ENCODE measurements around the gene ASGR2. TPM values are rescaled to one million over a fixed set of nuclear protein-coding genes. Genes with fewer than 3 reads are reported as not detected.
A peak's percentile ranks its signal among the peaks of the same experiment; 100 is the strongest.
"Not testable (repeated sequence)": the region's sequence is repeated elsewhere in the genome, so short reads cannot be mapped to it uniquely, and the experiment has no call there.

Gene ASGR2, protein sequence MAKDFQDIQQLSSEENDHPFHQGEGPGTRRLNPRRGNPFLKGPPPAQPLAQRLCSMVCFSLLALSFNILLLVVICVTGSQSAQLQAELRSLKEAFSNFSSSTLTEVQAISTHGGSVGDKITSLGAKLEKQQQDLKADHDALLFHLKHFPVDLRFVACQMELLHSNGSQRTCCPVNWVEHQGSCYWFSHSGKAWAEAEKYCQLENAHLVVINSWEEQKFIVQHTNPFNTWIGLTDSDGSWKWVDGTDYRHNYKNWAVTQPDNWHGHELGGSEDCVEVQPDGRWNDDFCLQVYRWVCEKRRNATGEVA
- total RNA-seq (2014; rRNA removed; shearing (Covaris generic)): not detected in 2 replicates

DNA sequence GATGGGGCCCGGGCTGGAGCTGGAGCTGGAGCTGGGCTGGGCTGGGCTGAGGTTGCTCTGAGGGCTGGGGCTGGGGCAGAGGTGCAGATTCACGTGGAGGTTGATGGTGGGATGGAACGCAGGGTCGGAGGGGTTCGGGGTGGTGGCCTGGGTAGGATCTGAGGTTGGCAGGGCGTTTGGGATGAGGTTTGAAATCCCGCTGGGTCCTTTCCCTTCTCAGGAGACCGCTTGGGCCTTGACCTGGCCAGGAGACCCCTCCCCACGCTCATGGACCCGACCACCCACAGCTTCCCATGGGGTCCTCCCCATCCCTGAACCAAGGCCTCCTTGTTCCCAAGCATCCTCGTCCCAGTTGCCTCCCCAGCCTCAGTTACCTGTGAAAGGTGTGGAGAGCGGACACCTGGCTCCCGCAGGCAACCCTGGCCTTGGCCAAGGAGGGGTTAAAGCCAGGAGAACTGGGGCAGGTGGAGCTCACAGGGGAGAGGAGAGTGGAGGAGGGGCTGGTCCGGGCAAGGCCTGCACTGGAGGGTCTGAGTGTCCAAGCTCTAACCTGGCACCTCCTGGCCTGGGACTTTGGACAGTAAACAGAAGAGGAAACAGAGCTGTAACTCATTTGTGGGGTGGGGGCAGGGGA is at the start of gene ASGR2:
Gene ASGR2, minus strand, starts transcription at position 582 of the 634 bp plus-strand sequence. CDS start 582 bp downstream, outside the sequence.
- H3K4me3 ChIP-seq (ENCODE audit: insufficient read depth, low read depth, low read length): no peak within 1 kb of the TSS
- peak; percentile 62 for DNase-seq
- H3K27me3 ChIP-seq (ENCODE audit: control insufficient read depth, insufficient read depth, low read length): no peaks in the 10 kb centered on the region
- H3K36me3 ChIP-seq (replicated peaks; ENCODE audit: control insufficient read depth, insufficient read depth, low read length): no peaks in the 10 kb centered on the region

DNA sequence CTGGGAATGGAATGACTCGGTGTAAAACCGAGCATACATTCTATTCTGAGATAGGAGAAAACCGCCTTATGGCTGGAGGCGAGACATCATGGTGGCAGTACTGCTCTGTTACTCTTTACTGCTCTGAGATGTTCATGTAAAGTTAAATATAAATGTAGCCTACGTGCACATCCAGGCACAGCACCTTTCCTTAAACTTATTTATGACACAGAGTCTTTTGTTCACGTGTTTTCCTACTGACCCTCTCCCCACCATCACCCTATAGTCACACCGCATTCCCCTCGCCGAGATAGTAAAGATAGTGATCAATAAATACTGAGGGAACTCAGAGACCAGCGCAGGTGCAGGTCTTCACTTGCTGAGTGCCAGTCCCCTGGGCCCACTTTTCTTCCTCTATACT is 44.9 kb upstream of the ASGR2 start:
- H3K27me3 ChIP-seq (ENCODE audit: control insufficient read depth, insufficient read depth, low read length); DNase-seq; H3K36me3 ChIP-seq (replicated peaks; ENCODE audit: control insufficient read depth, insufficient read depth, low read length); H3K4me3 ChIP-seq (ENCODE audit: insufficient read depth, low read depth, low read length): not testable (repeated sequence)

DNA sequence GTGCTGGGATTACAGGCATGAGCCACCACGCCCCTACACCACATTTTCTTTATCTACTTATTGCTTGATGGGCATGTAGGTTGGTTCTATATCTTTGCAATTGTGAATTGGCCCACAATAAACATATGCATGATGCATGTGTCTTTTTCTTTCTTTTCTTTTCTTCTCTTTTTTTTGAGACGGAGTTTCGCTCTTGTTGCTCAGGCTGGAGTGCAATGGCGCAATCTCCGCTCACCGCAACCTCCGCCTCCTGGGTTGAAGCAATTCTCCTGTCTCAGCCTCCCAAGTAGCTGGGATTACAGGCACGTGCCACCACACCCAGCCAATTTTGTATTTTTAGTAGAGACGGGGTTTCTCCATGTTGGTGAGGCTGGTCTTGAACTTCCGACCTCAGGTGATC is 43.8 kb upstream of the ASGR2 start:
- not testable (repeated sequence) for H3K27me3 ChIP-seq (ENCODE audit: control insufficient read depth, insufficient read depth, low read length); DNase-seq; H3K36me3 ChIP-seq (replicated peaks; ENCODE audit: control insufficient read depth, insufficient read depth, low read length); H3K4me3 ChIP-seq (ENCODE audit: insufficient read depth, low read depth, low read length)

DNA sequence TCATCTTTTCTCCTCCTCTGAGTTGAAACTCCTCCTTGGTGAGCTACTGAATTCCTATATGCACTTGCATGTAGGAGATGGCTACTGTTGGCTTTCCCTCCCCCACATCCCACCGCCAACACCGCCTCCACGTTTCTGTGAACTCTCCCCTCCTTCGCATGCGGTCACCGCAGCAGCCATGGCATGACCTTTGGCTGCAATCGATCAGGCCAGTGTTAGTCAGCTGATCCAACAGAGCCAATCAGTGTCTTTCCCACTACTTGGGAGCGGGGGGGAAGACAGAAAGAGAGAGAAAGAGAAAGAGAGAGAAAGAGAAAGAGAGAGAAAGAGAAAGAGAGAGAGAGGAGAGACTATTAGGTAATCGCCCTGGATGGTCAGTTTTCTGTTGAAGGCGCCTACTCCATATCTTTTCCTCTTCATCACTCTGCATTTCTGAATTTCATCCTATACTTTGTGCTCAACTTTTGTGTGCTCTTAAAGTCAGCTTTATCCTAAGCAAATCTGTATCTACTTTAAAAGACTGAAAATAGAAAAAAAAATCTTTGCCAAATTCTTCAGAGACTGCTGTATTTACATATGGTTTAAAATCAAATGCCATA is 41.8 kb upstream of the ASGR2 start:
- DNase-seq: peak; percentile 30
- no peak overlapping the region for H3K4me3 ChIP-seq (ENCODE audit: insufficient read depth, low read depth, low read length)
- no peaks in the 10 kb centered on the region for H3K27me3 ChIP-seq (ENCODE audit: control insufficient read depth, insufficient read depth, low read length)
- no peaks in the 10 kb centered on the region for H3K36me3 ChIP-seq (replicated peaks; ENCODE audit: control insufficient read depth, insufficient read depth, low read length)

DNA sequence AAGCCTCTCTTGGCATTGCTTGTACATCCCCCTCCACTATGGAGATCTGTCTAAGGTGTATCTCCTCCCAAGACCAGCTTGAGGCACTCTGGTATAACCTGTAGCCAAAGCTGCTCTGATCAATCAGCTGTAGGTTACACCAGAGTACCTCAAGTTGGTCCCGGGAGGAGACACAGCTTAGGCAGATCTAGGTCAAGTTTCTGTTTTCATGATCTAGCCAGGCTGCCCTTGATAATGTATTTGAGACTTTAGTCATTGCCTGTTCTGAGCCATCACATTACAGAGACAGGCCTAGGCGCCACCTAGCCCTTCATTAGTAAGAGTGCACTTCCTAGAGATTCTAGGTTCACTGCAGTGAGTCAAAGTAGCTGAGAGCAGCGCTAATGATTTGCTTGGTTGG is 33.1 kb upstream of the ASGR2 start:
- no peak for DNase-seq
- H3K36me3 ChIP-seq (replicated peaks; ENCODE audit: control insufficient read depth, insufficient read depth, low read length): no peaks in the 10 kb centered on the region
- no peaks in the 10 kb centered on the region for H3K27me3 ChIP-seq (ENCODE audit: control insufficient read depth, insufficient read depth, low read length)
- H3K4me3 ChIP-seq (ENCODE audit: insufficient read depth, low read depth, low read length): no peak overlapping the region

DNA sequence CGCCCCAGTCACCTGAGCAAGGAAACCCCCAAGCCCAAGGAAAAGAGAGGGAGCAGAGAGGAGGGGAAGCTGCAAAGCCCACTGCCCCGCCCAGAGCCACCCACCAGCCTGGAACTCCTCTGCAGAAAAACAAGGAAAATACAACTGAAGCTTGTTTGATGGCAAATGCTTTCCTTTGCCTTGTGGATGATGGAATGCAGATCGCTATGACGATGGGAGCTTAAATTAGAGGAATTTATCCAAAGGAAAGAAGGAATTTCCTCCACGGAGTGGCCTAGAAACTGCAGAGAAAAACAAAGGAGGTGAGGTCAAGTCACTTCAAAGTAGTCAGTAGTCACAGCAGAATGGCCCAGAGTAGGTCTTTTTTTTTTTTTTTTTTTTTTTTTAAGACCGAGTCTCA is 31.5 kb upstream of the ASGR2 start:
- Histone ChIP-seq H3K36me3 (replicated peaks; ENCODE audit: control insufficient read depth, insufficient read depth, low read length) (no peaks in the 10 kb centered on the region), H3K4me3 (ENCODE audit: insufficient read depth, low read depth, low read length) (no peak overlapping the region), H3K27me3 (ENCODE audit: control insufficient read depth, insufficient read depth, low read length) (no peaks in the 10 kb centered on the region; the same call in 1 of the 2 replicates)
- peak; percentile 42 for DNase-seq

DNA sequence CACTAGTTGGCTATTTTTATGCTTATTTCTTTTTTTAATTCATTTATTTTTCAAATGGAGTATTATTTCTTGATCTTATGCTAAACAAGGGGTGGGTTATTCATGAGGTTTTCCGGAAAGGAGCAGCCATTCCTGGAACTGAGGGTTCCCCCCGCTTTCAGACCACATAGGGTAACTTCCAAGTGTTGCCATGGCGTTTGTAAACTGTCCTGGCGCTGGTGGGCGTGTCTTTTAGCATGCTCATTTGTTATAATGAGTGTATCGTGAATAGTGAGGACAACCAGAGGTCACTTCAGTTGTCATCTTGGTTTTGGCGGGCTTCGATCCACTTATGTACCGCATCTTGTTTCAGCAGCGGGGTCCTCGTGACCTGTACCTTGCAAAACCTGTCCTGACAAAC is 29.6 kb upstream of the ASGR2 start:
- no peak for DNase-seq
- H3K27me3 ChIP-seq (ENCODE audit: control insufficient read depth, insufficient read depth, low read length): no peaks in the 10 kb centered on the region; the same call in 1 of the 2 replicates
- no peaks in the 10 kb centered on the region for H3K36me3 ChIP-seq (replicated peaks; ENCODE audit: control insufficient read depth, insufficient read depth, low read length)
- H3K4me3 ChIP-seq (ENCODE audit: insufficient read depth, low read depth, low read length): no peak overlapping the region

DNA sequence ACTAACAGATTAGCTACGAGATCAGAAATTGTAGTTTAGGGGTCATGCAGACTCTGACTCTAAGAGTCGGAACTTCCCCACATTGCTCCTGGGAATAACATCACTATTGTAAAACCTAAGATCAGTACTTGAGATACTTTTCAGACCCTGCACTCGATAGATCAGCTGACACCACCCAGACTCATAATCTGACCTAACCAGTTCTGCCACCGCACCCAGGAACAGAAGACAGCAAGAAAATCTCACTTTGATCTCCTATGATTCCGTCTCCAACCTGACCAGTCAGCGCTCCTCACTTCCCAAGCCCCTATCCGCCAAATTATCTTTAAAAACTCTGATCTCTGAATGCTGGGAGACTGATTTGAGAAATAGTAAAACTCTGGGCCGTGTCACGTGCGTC is 27.2 kb upstream of the ASGR2 start:
- Histone ChIP-seq H3K36me3 (replicated peaks; ENCODE audit: control insufficient read depth, insufficient read depth, low read length) (no peaks in the 10 kb centered on the region), H3K27me3 (ENCODE audit: control insufficient read depth, insufficient read depth, low read length) (no peaks in the 10 kb centered on the region; the same call in 1 of the 2 replicates), H3K4me3 (ENCODE audit: insufficient read depth, low read depth, low read length) (no peak overlapping the region)
- no peak for DNase-seq

DNA sequence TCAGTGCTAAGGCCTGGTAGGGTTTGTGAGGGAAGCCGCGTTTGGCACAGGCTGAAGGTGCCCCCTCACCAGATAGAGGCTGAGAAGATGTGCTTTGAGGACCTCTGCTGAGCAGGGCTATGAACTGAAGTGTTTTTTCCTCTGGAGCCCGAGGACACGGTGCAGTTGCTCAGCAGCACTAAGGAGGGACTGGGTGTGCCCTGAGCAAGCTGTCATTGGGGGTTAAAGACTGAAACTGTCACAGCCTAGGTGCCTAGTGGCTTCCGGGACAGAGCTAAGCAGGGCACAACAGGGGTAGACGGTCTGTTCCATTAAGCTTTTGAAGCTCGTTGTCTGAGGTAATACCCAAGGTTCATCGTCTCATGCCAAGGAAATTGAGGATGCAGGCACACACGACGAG is 24.8 kb upstream of the ASGR2 start:
- Histone ChIP-seq H3K27me3 (ENCODE audit: control insufficient read depth, insufficient read depth, low read length) (peaks cover 4% of the 10 kb centered on the region), H3K4me3 (ENCODE audit: insufficient read depth, low read depth, low read length) (no peak overlapping the region), H3K36me3 (replicated peaks; ENCODE audit: control insufficient read depth, insufficient read depth, low read length) (no peaks in the 10 kb centered on the region)
- DNase-seq: no peak

DNA sequence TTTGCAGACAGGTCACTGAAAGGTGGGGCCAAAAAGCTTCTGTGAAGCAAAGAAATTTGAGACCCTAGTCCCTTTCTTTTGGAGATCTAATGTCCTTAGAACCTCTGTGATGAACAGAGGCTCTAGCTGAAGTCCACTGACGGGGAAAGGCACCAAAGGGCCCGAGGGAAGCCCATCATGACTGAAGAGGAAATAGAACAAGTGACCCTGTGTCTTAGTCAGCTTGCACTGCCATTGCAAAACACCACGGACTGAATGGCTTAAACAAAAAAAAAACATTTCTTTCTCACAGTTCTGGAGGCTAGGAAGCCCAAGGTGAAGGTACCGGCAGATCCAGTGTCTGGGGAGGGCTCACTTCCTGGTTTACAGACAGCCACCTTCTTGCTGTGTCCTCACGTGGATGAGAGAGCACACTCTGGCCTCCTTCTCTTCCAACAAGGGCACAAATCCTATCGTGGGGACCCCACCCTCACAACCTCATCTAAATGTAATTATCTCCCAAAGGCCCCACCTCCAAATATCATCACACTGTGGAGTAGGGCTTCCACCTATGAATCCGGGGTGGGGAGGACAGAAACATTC is 24.3 kb upstream of the ASGR2 start:
- H3K27me3 ChIP-seq (ENCODE audit: control insufficient read depth, insufficient read depth, low read length): peaks cover 9% of the 10 kb centered on the region
- H3K4me3 ChIP-seq (ENCODE audit: insufficient read depth, low read depth, low read length): no peak overlapping the region
- H3K36me3 ChIP-seq (replicated peaks; ENCODE audit: control insufficient read depth, insufficient read depth, low read length): no peaks in the 10 kb centered on the region
- no peak for DNase-seq

DNA sequence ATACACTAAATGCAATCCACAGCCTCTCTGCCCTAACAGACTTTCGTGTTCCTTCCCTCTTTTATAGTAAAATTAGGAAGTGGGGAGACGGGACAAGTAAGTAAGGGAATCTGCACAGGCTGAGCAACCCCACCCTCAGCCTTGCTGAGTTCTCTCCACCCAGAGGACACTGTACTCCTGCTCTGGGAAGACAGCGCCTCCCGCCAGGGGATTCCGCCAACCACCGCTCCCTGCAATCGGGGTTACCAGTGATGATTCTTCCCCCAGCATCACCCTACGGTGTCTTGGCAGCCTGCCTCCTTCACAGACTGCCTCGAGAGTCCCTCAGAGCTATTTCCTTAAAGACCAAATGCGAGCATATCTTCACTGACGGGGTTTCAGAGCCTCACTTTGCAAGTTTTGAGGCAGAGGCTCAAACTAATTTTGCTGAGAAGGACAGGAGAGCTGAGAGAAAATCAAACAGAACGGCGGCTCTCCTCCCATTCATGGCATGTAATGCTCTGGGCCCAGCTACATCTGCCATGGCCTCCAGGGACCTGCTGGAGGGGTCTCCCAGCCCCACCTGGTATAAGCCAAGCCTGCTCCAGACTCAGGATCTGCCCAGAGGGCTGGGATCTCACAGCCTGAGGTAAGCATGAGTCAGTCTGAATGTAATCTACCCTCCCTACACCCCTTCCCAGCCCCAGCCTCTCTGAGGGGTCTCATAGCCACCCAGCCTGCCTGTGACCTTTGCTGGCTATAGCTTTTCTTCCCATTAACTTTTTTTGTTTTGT is 22.7 kb upstream of the ASGR2 start:
- Histone ChIP-seq H3K27me3 (ENCODE audit: control insufficient read depth, insufficient read depth, low read length) (peaks cover 13% of the 10 kb centered on the region), H3K4me3 (ENCODE audit: insufficient read depth, low read depth, low read length) (no peak overlapping the region), H3K36me3 (replicated peaks; ENCODE audit: control insufficient read depth, insufficient read depth, low read length) (no peaks in the 10 kb centered on the region)
- DNase-seq: no peak

DNA sequence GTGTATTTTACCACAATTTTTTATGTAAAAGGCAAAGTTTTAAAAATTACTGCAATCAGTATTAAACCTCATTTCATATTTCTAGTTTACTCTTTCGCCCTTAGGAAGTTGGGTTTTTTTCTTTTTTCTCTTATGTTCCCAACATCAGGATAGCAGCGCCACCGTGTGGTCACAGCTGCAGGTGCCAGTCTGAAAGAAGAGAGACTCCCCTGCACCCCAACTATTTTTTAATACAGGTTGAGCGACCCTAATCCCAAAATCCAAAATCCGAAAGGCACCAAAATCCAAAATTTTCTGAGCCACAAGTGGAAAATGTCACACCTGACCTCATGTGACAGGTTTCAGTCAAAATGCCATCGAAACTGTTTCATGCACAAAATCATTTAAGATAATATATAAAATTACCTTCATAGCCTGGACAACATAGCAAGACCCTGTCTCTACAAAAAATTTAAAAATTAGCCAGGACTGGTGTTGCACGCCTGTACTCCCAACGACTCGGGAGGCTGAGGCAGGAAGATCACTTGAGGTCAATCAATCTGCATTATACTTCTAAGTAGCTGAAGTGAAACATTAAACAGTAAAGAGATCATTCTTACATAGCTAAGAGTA is 21.8 kb upstream of the ASGR2 start:
- Histone ChIP-seq H3K36me3 (replicated peaks; ENCODE audit: control insufficient read depth, insufficient read depth, low read length) (no peaks in the 10 kb centered on the region), H3K27me3 (ENCODE audit: control insufficient read depth, insufficient read depth, low read length) (peaks cover 13% of the 10 kb centered on the region), H3K4me3 (ENCODE audit: insufficient read depth, low read depth, low read length) (no peak overlapping the region)
- DNase-seq: peak; percentile 83

DNA sequence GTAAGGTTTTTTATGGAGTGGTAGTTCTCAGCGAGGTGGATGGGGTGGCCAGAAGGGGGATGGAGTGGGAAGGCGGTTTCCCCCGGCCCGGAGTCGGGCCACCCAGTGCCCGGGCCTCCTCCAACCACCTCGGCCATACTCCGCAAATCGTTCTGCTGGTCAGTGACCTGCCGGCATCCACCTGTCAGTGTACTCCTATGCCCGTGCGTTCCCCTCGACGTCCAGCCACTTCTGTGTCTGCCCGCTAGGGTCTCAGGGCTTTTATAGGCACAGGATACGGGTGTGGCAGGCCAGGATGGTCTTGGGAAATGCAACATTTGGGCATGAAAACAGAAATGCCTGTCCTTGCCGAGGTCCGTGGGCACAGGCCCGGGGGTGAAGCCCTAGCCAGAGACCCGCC is 19.3 kb upstream of the ASGR2 start:
- Histone ChIP-seq H3K4me3 (ENCODE audit: insufficient read depth, low read depth, low read length) (no peak overlapping the region; the same call in 1 of the 2 replicates), H3K36me3 (replicated peaks; ENCODE audit: control insufficient read depth, insufficient read depth, low read length) (no peaks in the 10 kb centered on the region), H3K27me3 (ENCODE audit: control insufficient read depth, insufficient read depth, low read length) (peaks cover 13% of the 10 kb centered on the region)
- peak; percentile 61 for DNase-seq

DNA sequence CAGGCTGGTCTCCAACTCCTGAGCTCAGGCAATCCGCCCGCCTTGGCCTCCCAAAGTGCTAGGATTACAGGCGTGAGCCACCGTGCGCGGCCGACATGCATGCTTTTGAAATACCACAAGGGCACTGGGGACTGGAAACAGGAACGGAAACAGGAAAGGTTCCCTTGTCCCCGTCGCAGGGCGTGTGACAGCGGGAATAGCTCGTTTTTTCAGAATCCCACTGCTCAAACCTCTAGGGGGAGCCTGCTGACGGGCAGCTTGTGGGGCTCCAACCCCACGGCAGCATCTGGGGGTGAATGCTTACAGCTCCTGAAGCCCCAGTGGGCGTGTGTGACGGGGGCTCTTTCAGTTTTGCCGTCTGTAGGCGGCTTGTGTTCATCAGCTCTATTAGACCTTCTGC is 18.8 kb upstream of the ASGR2 start:
- H3K4me3 ChIP-seq (ENCODE audit: insufficient read depth, low read depth, low read length): peak overlapping the region; percentile 9; the same call in 1 of the 2 replicates
- peaks cover 13% of the 10 kb centered on the region for H3K27me3 ChIP-seq (ENCODE audit: control insufficient read depth, insufficient read depth, low read length)
- peak; percentile 70 for DNase-seq
- no peaks in the 10 kb centered on the region for H3K36me3 ChIP-seq (replicated peaks; ENCODE audit: control insufficient read depth, insufficient read depth, low read length)

Measured in H7 (cell line).